ENCODE measurements around the gene MGAT4A. TPM values are rescaled to one million over a fixed set of nuclear protein-coding genes. Genes with fewer than 3 reads are reported as not detected.

Gene MGAT4A
- polyA plus RNA-seq, 1 donor from 2014 or later, result 54.6 TPM

- H3K4me3 Mint-ChIP-seq, result peak overlapping the region; percentile 56 to 88 (median 81)
- peaks cover 14 to 26% (median 21%) of the 10 kb centered on the region in 3 donors for H3K4me1 Mint-ChIP-seq
- H3K27ac Mint-ChIP-seq, result peak overlapping the region in 2 of 3 donors; percentile 10 to 75
These were observed 17.5 kb upstream of the MGAT4A start for GRCh38 chr2:98748292-98749065.

GRCh38 chr2:98747888-98748287 lies 17.0 kb upstream of the MGAT4A start:
- H3K9me3 Mint-ChIP-seq, result peaks cover 0 to 9% (median 0%) of the 10 kb centered on the region in 3 donors
- peak overlapping the region in 3 of 4 donors; percentile 75 to 88 (median 87) for H3K4me3 Mint-ChIP-seq
- H3K27me3 Mint-ChIP-seq, result no peaks in the 10 kb centered on the region
- H3K4me1 Mint-ChIP-seq, result peaks cover 14 to 28% (median 21%) of the 10 kb centered on the region in 3 donors
- H3K27ac Mint-ChIP-seq, result no peak overlapping the region
- H3K36me3 Mint-ChIP-seq, result peaks cover 2% of the 10 kb centered on the region

More at GRCh38 chr2:98748292-98749065, 17.5 kb upstream of the MGAT4A start:
- Mint-ChIP-seq H3K27me3 (no peaks in the 10 kb centered on the region), H3K9me3 (peaks cover 0 to 9% (median 0%) of the 10 kb centered on the region in 3 donors), H3K36me3 (peaks cover 2% of the 10 kb centered on the region)

GRCh38 chr2:98746426-98746825 lies 15.5 kb upstream of the MGAT4A start:
- no peaks in the 10 kb centered on the region for H3K27me3 Mint-ChIP-seq
- H3K36me3 Mint-ChIP-seq, result peaks cover 4% of the 10 kb centered on the region
- H3K4me3 Mint-ChIP-seq, result peak overlapping the region in 1 of 4 donors; percentile 28
- peaks cover 0 to 3% (median 0%) of the 10 kb centered on the region in 3 donors for H3K9me3 Mint-ChIP-seq
- H3K27ac Mint-ChIP-seq, result no peak overlapping the region
- H3K4me1 Mint-ChIP-seq, result peaks cover 20 to 33% (median 21%) of the 10 kb centered on the region in 3 donors

- H3K27ac Mint-ChIP-seq, result peak overlapping the region in 1 of 3 donors; percentile 80
- no peaks in the 10 kb centered on the region for H3K27me3 Mint-ChIP-seq
- peaks cover 20 to 33% (median 25%) of the 10 kb centered on the region in 3 donors for H3K4me1 Mint-ChIP-seq
- peaks cover 0 to 3% (median 0%) of the 10 kb centered on the region in 3 donors for H3K9me3 Mint-ChIP-seq
- H3K4me3 Mint-ChIP-seq, result peak overlapping the region in 1 of 4 donors; percentile 43
- peaks cover 4% of the 10 kb centered on the region for H3K36me3 Mint-ChIP-seq
These were observed 13.7 kb upstream of the MGAT4A start for GRCh38 chr2:98744595-98744994.

GRCh38 chr2:98743835-98744234 lies 12.9 kb upstream of the MGAT4A start:
- H3K4me1 Mint-ChIP-seq, result peaks cover 16 to 28% (median 20%) of the 10 kb centered on the region in 3 donors
- no peak overlapping the region for H3K4me3 Mint-ChIP-seq
- H3K36me3 Mint-ChIP-seq, result peaks cover 4% of the 10 kb centered on the region
- no peaks in the 10 kb centered on the region for H3K27me3 Mint-ChIP-seq
- no peak overlapping the region for H3K27ac Mint-ChIP-seq
- peaks cover 0 to 3% (median 0%) of the 10 kb centered on the region in 3 donors for H3K9me3 Mint-ChIP-seq

GRCh38 chr2:98739020-98739419 lies 8.1 kb upstream of the MGAT4A start:
- Mint-ChIP-seq H3K4me1 (peaks cover 14 to 22% (median 17%) of the 10 kb centered on the region in 3 donors), H3K27ac (no peak overlapping the region), H3K36me3 (peaks cover 6% of the 10 kb centered on the region), H3K4me3 (no peak overlapping the region), H3K27me3 (no peaks in the 10 kb centered on the region), H3K9me3 (peaks cover 0 to 3% (median 0%) of the 10 kb centered on the region in 3 donors)

- peaks cover 0 to 3% (median 0%) of the 10 kb centered on the region in 3 donors for H3K9me3 Mint-ChIP-seq
- H3K4me1 Mint-ChIP-seq, result peaks cover 17 to 20% (median 19%) of the 10 kb centered on the region in 3 donors
- H3K27ac Mint-ChIP-seq, result no peak overlapping the region
- no peak overlapping the region for H3K4me3 Mint-ChIP-seq
- H3K27me3 Mint-ChIP-seq, result no peaks in the 10 kb centered on the region
- H3K36me3 Mint-ChIP-seq, result peaks cover 6% of the 10 kb centered on the region
These were observed 7.4 kb upstream of the MGAT4A start for GRCh38 chr2:98738304-98738703.

GRCh38 chr2:98737848-98738247 lies 6.9 kb upstream of the MGAT4A start:
- H3K36me3 Mint-ChIP-seq, result peaks cover 6% of the 10 kb centered on the region
- H3K4me1 Mint-ChIP-seq, result peaks cover 18 to 24% (median 21%) of the 10 kb centered on the region in 3 donors
- no peak overlapping the region for H3K4me3 Mint-ChIP-seq
- H3K27ac Mint-ChIP-seq, result peak overlapping the region in 1 of 3 donors; percentile 55
- no peaks in the 10 kb centered on the region for H3K27me3 Mint-ChIP-seq
- H3K9me3 Mint-ChIP-seq, result peaks cover 0 to 3% (median 0%) of the 10 kb centered on the region in 3 donors

- H3K4me1 Mint-ChIP-seq, result peaks cover 27 to 29% (median 28%) of the 10 kb centered on the region in 3 donors
- H3K4me3 Mint-ChIP-seq, result no peak overlapping the region
- peaks cover 5% of the 10 kb centered on the region for H3K36me3 Mint-ChIP-seq
- no peaks in the 10 kb centered on the region for H3K27me3 Mint-ChIP-seq
- no peaks in the 10 kb centered on the region for H3K9me3 Mint-ChIP-seq
- H3K27ac Mint-ChIP-seq, result no peak overlapping the region
These were observed 5.5 kb upstream of the MGAT4A start for GRCh38 chr2:98736464-98736889.

GRCh38 chr2:98734823-98735260 lies 3.9 kb upstream of the MGAT4A start:
- no peaks in the 10 kb centered on the region for H3K9me3 Mint-ChIP-seq
- H3K4me3 Mint-ChIP-seq, result peak overlapping the region in 3 of 4 donors; percentile 6 to 74 (median 72)
- peaks cover 5% of the 10 kb centered on the region for H3K36me3 Mint-ChIP-seq
- H3K27me3 Mint-ChIP-seq, result no peaks in the 10 kb centered on the region
- peak overlapping the region; percentile 13 to 84 (median 76) for H3K27ac Mint-ChIP-seq
- peaks cover 24 to 32% (median 30%) of the 10 kb centered on the region in 3 donors for H3K4me1 Mint-ChIP-seq

GRCh38 chr2:98734162-98734561 lies 3.2 kb upstream of the MGAT4A start:
- Mint-ChIP-seq H3K36me3 (peaks cover 5% of the 10 kb centered on the region), H3K27me3 (no peaks in the 10 kb centered on the region), H3K27ac (peak overlapping the region; percentile 79 to 89 (median 84)), H3K4me3 (peak overlapping the region in 3 of 4 donors; percentile 73 to 83 (median 74)), H3K9me3 (no peaks in the 10 kb centered on the region), H3K4me1 (peaks cover 26 to 38% (median 33%) of the 10 kb centered on the region in 3 donors)

GRCh38 chr2:98732430-98733051 lies 1.6 kb upstream of the MGAT4A start:
- Mint-ChIP-seq H3K27ac (peak overlapping the region; percentile 70 to 89 (median 87)), H3K9me3 (no peaks in the 10 kb centered on the region), H3K4me1 (peaks cover 33 to 52% (median 42%) of the 10 kb centered on the region in 3 donors), H3K27me3 (no peaks in the 10 kb centered on the region), H3K36me3 (no peaks in the 10 kb centered on the region), H3K4me3 (peak overlapping the region; percentile 81 to 97 (median 90))

- Mint-ChIP-seq H3K9me3 (no peaks in the 10 kb centered on the region), H3K36me3 (no peaks in the 10 kb centered on the region), H3K4me3 (peak overlapping the region; percentile 85 to 97 (median 91)), H3K27ac (peak overlapping the region; percentile 63 to 90 (median 89)), H3K4me1 (peaks cover 34 to 58% (median 48%) of the 10 kb centered on the region in 3 donors), H3K27me3 (no peaks in the 10 kb centered on the region)
These were observed 990 bp upstream of the MGAT4A start for GRCh38 chr2:98731894-98732349.

GRCh38 chr2:98730707-98731040 lies 258 bp downstream of the MGAT4A start:
- H3K36me3 Mint-ChIP-seq, result no peaks in the 10 kb centered on the region
- H3K4me1 Mint-ChIP-seq, result peaks cover 41 to 69% (median 51%) of the 10 kb centered on the region in 3 donors
- H3K9me3 Mint-ChIP-seq, result no peaks in the 10 kb centered on the region
- H3K27ac Mint-ChIP-seq, result no peak overlapping the region
- no peaks in the 10 kb centered on the region for H3K27me3 Mint-ChIP-seq
- peak overlapping the region in 1 of 4 donors; percentile 84 for H3K4me3 Mint-ChIP-seq

Data from IgD-negative memory B cell (primary cell).